GM10248 (cell line): ENCODE results near the gene KRT86.

Experiments used
- CTCF ChIA-PET: fragments of 300-600 bp; sonication (Branson Sonifier 250); formaldehyde crosslinking; extraction: SDS; loops from one replicate; lab custom pipeline; 2021; ENCODE audit warnings: antibody characterized with exemption; lab: Yijun Ruan, JAX
- POLR2A ChIA-PET: fragments of 350-650 bp; sonication (Branson Sonifier 250); formaldehyde crosslinking; extraction: SDS; loops from one replicate; lab custom pipeline; 2020; ENCODE audit warnings: antibody characterized with exemption; lab: Yijun Ruan, JAX
- DNase-seq: peaks from one replicate; pipeline ENCODE4 v3.0.0; 2012; ENCODE audit errors: extremely low spot score
- TF ChIP-seq, protein P1 (sequence below): IDR thresholded peaks from 2 replicates; pipeline ENCODE4 v1.5.1; 2012; ENCODE audit warnings: mild to moderate bottlenecking, low read depth; ENCODE audit errors: extremely low read depth, missing control alignments, control extremely low read depth

The KRT86 gene

DNA sequence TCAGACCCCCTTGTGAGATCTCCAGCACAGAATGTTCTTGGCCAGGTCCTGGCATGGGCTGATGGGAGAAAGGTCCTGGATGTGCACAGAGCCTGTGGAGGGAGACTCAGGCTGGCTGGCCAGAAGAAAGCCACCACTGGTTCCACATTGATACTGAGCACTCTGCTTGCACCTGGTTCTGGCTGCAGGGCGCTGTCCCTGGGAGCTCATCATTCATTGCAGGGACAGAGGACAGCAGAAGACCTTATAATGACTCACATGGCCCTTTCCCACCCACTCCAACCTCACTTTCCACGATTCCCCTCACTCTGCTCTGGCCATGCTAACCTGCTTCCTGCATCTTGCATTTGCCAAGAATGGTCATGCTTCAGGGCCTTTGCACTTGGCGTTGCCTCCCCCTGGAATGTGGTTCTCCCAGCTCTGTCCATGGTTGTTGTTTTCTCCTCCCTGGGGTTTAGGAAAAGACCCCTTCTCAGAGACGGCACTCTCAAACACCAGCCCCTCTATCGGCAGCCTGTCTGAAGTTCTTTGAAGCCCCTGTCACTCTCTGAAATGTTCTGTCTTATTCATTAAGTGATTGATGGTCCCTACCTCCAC is 31.1 kb upstream of the KRT86 start:
- ChIA-PET CTCF (interaction anchor here (1.2 to 1.6 kb wide), 5 partner anchors 22 to 124 kb away, joined by 3 to 9 read pairs (median 3); no protein-coding TSS in a partner anchor), POLR2A (no interaction called here)
- TF ChIP-seq, protein P1, sequence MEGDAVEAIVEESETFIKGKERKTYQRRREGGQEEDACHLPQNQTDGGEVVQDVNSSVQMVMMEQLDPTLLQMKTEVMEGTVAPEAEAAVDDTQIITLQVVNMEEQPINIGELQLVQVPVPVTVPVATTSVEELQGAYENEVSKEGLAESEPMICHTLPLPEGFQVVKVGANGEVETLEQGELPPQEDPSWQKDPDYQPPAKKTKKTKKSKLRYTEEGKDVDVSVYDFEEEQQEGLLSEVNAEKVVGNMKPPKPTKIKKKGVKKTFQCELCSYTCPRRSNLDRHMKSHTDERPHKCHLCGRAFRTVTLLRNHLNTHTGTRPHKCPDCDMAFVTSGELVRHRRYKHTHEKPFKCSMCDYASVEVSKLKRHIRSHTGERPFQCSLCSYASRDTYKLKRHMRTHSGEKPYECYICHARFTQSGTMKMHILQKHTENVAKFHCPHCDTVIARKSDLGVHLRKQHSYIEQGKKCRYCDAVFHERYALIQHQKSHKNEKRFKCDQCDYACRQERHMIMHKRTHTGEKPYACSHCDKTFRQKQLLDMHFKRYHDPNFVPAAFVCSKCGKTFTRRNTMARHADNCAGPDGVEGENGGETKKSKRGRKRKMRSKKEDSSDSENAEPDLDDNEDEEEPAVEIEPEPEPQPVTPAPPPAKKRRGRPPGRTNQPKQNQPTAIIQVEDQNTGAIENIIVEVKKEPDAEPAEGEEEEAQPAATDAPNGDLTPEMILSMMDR: no peak
- DNase-seq: no peak

DNA sequence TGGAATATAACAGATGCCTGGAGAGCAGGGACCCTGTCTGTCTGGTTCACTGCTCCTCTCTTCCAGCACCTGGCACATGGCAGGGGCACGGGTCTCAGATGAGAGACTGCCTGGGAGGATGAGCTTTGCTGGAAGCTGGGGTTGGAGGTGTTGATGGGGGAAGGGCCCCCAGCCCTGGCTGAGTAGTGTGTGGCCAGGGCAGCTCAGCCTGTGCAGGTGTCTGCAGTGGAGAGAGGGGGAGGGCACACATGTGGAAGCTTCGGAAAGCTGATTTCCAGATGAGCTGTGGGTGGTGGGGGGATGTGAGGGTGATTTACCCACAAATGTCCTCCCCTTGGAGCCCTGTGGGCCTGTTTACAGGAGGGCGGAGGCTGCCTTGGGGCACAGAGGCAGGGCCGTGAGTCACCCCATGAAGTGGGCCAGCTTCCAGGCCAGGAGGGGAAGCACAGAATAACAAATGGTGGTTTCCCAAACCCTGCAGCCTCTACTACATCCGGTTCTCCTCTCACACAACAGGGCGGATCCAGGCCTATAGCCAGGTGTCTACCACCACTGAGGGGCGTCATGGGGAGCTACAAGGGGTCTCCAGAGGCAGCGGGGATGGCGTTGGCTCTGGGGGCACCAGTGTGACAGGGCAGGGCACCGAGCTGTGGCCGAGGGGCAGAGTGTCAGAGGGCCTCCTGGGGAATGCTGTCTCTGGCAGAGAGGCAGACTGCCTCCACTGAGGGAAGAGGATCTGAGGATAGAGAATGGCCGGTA is 30.4 kb upstream of the KRT86 start:
- CTCF ChIA-PET: interaction anchor here (1.1 to 2.1 kb wide), 10 partner anchors 20 to 736 kb away, joined by 3 to 16 read pairs (median 4); no protein-coding TSS in a partner anchor
- DNase-seq: peak; percentile 89
- POLR2A ChIA-PET: no interaction called here
- TF ChIP-seq, protein P1: no peak

DNA sequence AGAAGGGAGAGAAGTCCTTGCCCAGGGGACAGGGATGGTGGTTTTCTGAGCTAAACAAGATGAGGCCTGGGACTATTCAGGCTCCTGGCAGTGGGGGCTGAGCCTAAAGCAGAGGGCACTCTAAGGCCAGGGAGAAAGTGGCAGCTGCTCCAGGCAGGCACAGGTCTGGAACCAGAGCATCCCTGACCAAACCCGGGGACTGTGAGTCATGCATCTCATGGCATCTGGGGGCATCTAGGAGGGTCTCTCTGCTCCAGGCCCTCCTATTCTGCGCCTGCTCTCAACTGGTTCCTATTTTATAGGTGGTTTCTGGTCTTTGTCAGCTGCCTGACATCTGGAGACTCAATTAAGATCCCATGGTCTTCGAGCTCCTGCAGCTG is 29.8 kb upstream of the KRT86 start:
- TF ChIP-seq, protein P1: no peak
- ChIA-PET CTCF (interaction anchor here (1.1 to 2.1 kb wide), 10 partner anchors 20 to 736 kb away, joined by 3 to 16 read pairs (median 4); no protein-coding TSS in a partner anchor), POLR2A (no interaction called here)
- DNase-seq: no peak

DNA sequence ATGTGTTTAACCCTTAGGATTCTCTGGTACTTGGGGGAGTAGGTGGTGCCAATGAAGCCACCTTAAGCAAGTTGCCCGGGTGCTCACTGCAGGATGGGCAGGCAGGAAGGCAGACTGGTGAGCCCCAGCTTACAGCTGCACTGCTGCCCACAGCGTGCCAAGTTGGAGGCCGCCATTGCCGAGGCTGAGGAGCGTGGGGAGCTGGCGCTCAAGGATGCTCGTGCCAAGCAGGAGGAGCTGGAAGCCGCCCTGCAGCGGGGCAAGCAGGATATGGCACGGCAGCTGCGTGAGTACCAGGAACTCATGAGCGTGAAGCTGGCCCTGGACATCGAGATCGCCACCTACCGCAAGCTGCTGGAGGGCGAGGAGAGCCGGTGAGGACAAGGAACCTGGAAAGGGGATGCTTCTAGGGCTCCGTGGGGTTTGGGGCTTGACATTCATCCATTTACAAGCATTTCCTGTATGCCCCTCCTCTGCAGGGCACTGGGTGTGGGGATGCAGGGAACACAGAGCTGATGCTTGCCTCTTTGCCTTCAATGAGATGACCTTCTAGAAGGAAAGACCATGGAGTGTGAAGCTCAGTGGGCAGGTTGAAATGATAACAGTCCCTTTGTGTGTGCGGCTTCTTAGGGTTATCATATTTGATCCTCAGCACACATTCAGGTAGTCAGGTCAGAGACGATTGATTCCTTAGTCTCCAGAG is 29.0 kb upstream of the KRT86 start:
- POLR2A ChIA-PET: no interaction called here
- CTCF ChIA-PET: interaction anchor here (1.1 to 2.1 kb wide), 7 partner anchors 20 to 220 kb away, joined by 3 to 16 read pairs (median 4); no protein-coding TSS in a partner anchor
- TF ChIP-seq, protein P1: no peak
- DNase-seq: peak; percentile 9

DNA sequence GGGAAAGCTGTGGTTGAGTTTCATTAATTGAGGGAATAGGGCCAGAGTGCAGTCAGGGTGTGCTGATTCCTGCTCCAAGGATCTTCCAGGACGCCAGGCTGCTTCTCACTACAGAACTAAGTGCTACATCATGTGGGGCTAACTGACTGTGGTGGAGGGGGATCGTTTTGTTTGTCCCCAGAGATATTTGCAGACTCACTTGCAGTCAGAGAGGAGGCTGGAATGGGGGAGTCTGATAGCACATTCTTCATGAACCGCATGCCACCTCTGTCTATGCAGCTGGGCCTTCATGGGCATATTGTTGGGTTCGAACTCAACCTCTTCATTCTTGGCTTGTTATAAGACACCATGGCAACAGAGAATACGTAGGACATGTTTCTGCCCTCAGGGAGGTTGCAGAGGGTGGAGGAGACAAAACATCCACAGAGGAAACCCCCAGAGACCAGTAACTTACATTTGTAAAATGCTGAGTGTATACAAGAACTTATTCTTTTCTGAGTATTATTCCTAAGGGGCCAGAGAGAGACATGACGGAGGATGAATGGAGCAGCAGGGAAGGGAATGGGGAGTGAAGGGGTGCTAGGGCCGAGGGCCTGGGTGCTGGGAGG is 28.4 kb upstream of the KRT86 start:
- ChIA-PET CTCF (interaction anchor here (0.8 to 2.1 kb wide), 8 partner anchors 20 to 220 kb away, joined by 3 to 16 read pairs (median 3); no protein-coding TSS in a partner anchor), POLR2A (no interaction called here)
- TF ChIP-seq, protein P1: no peak
- DNase-seq: no peak
